PC-3 (cell line): Measurements from ENCODE around the gene VPREB3. TPM values are rescaled to one million over a fixed set of nuclear protein-coding genes. Genes with fewer than 3 reads are reported as not detected.
A peak's percentile ranks its signal among the peaks of the same experiment; 100 is the strongest.

Source experiments
- ATAC-seq: fragments of 200-7000 bp; cut with Tn5 transposase; 2 replicates; pipeline ENCODE4 v1.9.1; 2020; ENCODE audit warnings: mild to moderate bottlenecking, moderate library complexity
- BruUV-seq: library from RNA; stranded (reverse); fragments of 400-500 nt; replicated peaks from 2 replicates; lab custom pipeline; 2021; lab: Mats Ljungman, UMichigan
- CTCF ChIA-PET: fragments of 300-600 bp; sonication (Branson Sonifier 250); formaldehyde crosslinking; loops from one replicate; lab custom pipeline; 2022; ENCODE audit warnings: antibody characterized with exemption; lab: Charles Lee
- POLR2A ChIA-PET: fragments of 300-600 bp; sonication (Branson Sonifier 250); formaldehyde crosslinking; loops from one replicate; lab custom pipeline; 2022; ENCODE audit warnings: antibody characterized with exemption; ENCODE audit not compliant: unreplicated experiment; lab: Charles Lee
- DNase-seq: peaks from one replicate; pipeline ENCODE4 v3.0.0-alpha.2; 2015
- H2AFZ ChIP-seq: fragments of 300-600 bp; sonication (generic); 2 replicates; pipeline ENCODE4 v1.6.0; 2016; ENCODE audit warnings: antibody characterized with exemption, low read length
- H3F3A ChIP-seq: fragments of 300-600 bp; sonication (generic); one replicate; pipeline ENCODE4 v1.6.0; 2017; ENCODE audit warnings: antibody characterized with exemption, low read length, control low read depth, mild to moderate bottlenecking; ENCODE audit not compliant: unreplicated experiment
- H3K27ac ChIP-seq: fragments of 300-600 bp; sonication (generic); 2 replicates; pipeline ENCODE4 v1.5.1; 2016; ENCODE audit warnings: mild to moderate bottlenecking, low read length
- H3K27me3 ChIP-seq: fragments of 300-600 bp; sonication (generic); 2 replicates; pipeline ENCODE4 v1.6.1; 2016; ENCODE audit warnings: low read length, mixed read lengths
- H3K36me3 ChIP-seq: fragments of 300-600 bp; sonication (generic); 2 replicates; pipeline ENCODE4 v1.6.1; 2016; ENCODE audit warnings: low read depth, mixed run types, low read length, mixed read lengths
- H3K4me1 ChIP-seq: fragments of 300-600 bp; sonication (generic); 2 replicates; pipeline ENCODE4 v1.5.1; 2016; ENCODE audit warnings: low read length; ENCODE audit not compliant: insufficient read depth
- H3K4me2 ChIP-seq: fragments of 300-600 bp; sonication (generic); 2 replicates; pipeline ENCODE4 v1.6.0; 2016; ENCODE audit warnings: low read length
- H3K4me3 ChIP-seq: fragments of 300-600 bp; sonication (generic); 2 replicates; pipeline ENCODE4 v1.5.1; 2016; ENCODE audit warnings: mild to moderate bottlenecking, low read length, mixed read lengths
- H3K79me2 ChIP-seq: fragments of 300-600 bp; sonication (generic); 2 replicates; pipeline ENCODE4 v1.6.1; 2017; ENCODE audit warnings: low read length, mixed read lengths
- H3K9ac ChIP-seq: fragments of 300-600 bp; sonication (generic); 2 replicates; pipeline ENCODE4 v1.6.0; 2016; ENCODE audit warnings: mild to moderate bottlenecking, low read length
- H3K9me2 ChIP-seq: fragments of 300-600 bp; sonication (generic); replicated peaks from 2 replicates; pipeline ENCODE4 v1.6.1; 2016; ENCODE audit warnings: mixed run types, low read length, mixed read lengths
- H3K9me3 ChIP-seq: fragments of 300-600 bp; sonication (generic); 2 replicates; pipeline ENCODE4 v1.6.1; 2016; ENCODE audit warnings: low read length, mixed read lengths
- H4K20me1 ChIP-seq: fragments of 300-600 bp; sonication (generic); 2 replicates; pipeline ENCODE4 v1.6.1; 2016; ENCODE audit warnings: low read length, mixed read lengths
- EZH2 ChIP-seq: fragments of 300-600 bp; sonication (generic); IDR thresholded peaks from one replicate; pipeline ENCODE4 v1.6.1; 2017; ENCODE audit warnings: antibody characterized with exemption, mild to moderate bottlenecking, low read length; ENCODE audit not compliant: unreplicated experiment
- EZH2phosphoT487 ChIP-seq: fragments of 300-600 bp; sonication (generic); IDR thresholded peaks from 2 replicates; pipeline ENCODE4 v1.6.1; 2018; ENCODE audit warnings: mild to moderate bottlenecking, antibody characterized with exemption, low read length, borderline replicate concordance
- intact Hi-C: fragments of 100-400 bp; cut with micrococcal nuclease; formaldehyde crosslinking; loops from 2 replicates; pipeline ENCODE4 v1.9.0; 2023
- total RNA-seq: library from RNA; depleted of rRNA; stranded (reverse); fragments of >200 nt; gene quantifications from 2 replicates; pipeline ENCODE4 v1.2.3, GENCODE V29; 2014
- TF ChIP-seq, protein P1 (sequence below): fragments of 300-600 bp; sonication (generic); conservative IDR thresholded peaks from 2 replicates; pipeline ENCODE4 v1.5.1; 2017; ENCODE audit warnings: antibody characterized with exemption, low read depth, mild to moderate bottlenecking, low read length

The VPREB3 gene
- total RNA-seq, 1 experiment from 2014 or later, result 0.77 TPM

DNA sequence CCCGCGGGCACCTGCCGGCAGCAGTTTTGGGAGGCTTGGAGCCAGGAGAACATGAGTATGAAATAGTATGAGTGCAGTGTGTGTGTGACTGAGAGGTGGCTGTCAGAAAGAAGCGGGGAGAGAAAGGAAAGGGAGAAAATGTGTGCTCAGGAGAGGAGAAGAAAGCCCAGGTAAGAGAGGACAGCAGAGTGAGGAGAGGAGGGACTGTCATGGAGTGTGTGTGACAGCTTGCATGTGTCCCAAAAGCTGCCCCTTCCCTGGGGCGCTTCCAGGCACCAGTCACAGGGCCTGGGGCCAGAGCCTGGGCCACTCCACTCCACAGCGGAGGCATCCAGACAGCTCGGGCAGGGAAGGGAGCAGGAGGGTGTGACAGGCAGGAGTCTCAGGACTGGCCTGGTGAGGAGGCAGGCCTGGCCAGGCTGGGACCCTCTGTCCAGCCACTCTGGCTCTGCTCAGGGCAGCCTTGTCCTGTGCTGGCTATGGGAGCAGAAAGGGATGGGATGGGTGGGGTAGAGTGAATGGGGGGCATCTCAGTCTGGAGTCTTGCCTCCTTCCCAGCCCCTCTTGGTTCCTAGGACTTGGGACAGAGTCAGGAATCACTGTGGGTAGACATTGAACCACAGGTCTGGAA, 19.4 kb upstream of the VPREB3 start:
- 0 out of 2 replicates have a peak overlapping the region, but pooled peaks have one; percentile 65 for H2AFZ ChIP-seq
- H4K20me1 ChIP-seq, result no peaks in the 10 kb centered on the region
- DNase-seq (no peak), ATAC-seq (no peak)
- TSS peak; percentile 20 for BruUV-seq
- no peaks in the 10 kb centered on the region for H3F3A ChIP-seq
- TF ChIP-seq, protein P1, sequence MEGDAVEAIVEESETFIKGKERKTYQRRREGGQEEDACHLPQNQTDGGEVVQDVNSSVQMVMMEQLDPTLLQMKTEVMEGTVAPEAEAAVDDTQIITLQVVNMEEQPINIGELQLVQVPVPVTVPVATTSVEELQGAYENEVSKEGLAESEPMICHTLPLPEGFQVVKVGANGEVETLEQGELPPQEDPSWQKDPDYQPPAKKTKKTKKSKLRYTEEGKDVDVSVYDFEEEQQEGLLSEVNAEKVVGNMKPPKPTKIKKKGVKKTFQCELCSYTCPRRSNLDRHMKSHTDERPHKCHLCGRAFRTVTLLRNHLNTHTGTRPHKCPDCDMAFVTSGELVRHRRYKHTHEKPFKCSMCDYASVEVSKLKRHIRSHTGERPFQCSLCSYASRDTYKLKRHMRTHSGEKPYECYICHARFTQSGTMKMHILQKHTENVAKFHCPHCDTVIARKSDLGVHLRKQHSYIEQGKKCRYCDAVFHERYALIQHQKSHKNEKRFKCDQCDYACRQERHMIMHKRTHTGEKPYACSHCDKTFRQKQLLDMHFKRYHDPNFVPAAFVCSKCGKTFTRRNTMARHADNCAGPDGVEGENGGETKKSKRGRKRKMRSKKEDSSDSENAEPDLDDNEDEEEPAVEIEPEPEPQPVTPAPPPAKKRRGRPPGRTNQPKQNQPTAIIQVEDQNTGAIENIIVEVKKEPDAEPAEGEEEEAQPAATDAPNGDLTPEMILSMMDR, result no peak
- TF ChIP-seq EZH2phosphoT487 (no peak), EZH2 (no peak)
- no peaks in the 10 kb centered on the region for H3K79me2 ChIP-seq
- no peaks in the 10 kb centered on the region for H3K9me3 ChIP-seq
- no peaks in the 10 kb centered on the region for H3K9me2 ChIP-seq
- no peaks in the 10 kb centered on the region for H3K36me3 ChIP-seq
- no peak overlapping the region for H3K9ac ChIP-seq
- H3K27me3 ChIP-seq, result no peaks in the 10 kb centered on the region
- ChIA-PET POLR2A (no interaction called here), CTCF (no interaction called here)
- no peaks in the 10 kb centered on the region; the same call in 1 of the 2 replicates for H3K4me1 ChIP-seq
- intact Hi-C loops, result no loop called here
- no peak overlapping the region for H3K27ac ChIP-seq
- H3K4me2 ChIP-seq, result peak overlapping the region; percentile 85
- peak overlapping the region; percentile 62; the same call in 1 of the 2 replicates for H3K4me3 ChIP-seq

DNA sequence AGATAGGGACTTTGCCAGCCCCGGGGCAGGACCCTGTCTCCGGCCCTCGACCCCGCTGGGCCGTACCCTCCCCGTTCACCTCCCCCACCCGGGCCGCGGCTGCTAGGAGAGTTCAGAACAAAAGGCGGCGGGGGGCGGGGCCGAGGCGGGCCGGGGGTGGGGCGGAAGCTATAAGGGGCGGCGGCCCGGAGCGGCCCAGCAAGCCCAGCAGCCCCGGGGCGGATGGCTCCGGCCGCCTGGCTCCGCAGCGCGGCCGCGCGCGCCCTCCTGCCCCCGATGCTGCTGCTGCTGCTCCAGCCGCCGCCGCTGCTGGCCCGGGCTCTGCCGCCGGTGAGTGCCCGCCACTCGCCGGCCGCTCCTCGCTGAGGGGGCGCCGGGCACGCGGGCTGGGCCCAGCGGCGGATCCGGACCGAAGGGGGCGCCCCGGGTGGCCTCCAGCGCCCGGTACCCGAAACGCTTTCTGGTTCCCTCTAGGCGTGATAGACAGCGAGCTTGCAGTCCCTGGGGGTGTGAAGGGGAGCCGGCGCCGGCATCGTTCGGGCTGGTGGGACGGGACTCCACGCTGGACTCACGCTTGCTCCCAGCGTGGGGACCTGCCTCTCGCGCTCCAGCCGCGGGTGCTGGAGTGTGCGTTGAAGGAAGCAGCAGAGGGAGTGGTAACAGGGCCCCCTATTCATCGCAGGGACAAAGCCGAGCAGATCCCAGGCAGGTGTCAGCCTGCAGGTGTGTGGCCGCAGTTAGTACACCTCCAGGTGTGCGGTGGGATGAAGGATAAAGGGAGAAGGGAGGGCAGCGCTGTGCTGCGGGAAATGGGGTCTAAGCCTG, 18.6 kb upstream of the VPREB3 start, which contains the start of gene MMP11:
MMP11 (plus strand) TSS at position 201 of the 825 bp plus-strand sequence; CDS start at position 223, 22 bp downstream.
- peak; percentile 29 for DNase-seq
- H3K27ac ChIP-seq, result no peak within 1 kb of the TSS
- no TSS peak for BruUV-seq
- TF ChIP-seq EZH2phosphoT487, result no peak
- TF ChIP-seq, protein P1, result no peak
- H2AFZ ChIP-seq, result peak within 1 kb of the TSS; percentile 76
- peaks cover 7% of the 10 kb centered on the region for H3K79me2 ChIP-seq
- H3K36me3 ChIP-seq, result no peaks in the 10 kb centered on the region
- no peaks in the 10 kb centered on the region for H3F3A ChIP-seq
- ChIA-PET CTCF (interaction anchor here (0.7 kb wide), 1 partner anchor 85 kb away, joined by 4 read pairs; the partner anchor contains the start of gene SLC2A11), POLR2A (interaction anchor here (0.6 kb wide), 1 partner anchor 238 kb away, joined by 3 read pairs; no protein-coding TSS in a partner anchor)
- no peaks in the 10 kb centered on the region for H4K20me1 ChIP-seq
- intact Hi-C loops, result no loop called here
- peak within 1 kb of the TSS; percentile 62 for H3K4me3 ChIP-seq
- H3K9me2 ChIP-seq, result no peaks in the 10 kb centered on the region
- H3K27me3 ChIP-seq, result no peaks in the 10 kb centered on the region
- H3K9me3 ChIP-seq, result no peaks in the 10 kb centered on the region
- no peak within 1 kb of the TSS for H3K9ac ChIP-seq
- no peaks in the 10 kb centered on the region; the same call in 1 of the 2 replicates for H3K4me1 ChIP-seq
- H3K4me2 ChIP-seq, result peak within 1 kb of the TSS; percentile 85
- peak; percentile 42 for ATAC-seq
